Stimulated activated CD8-positive, alpha-beta memory T cell treated with anti-CD3 and anti-CD28 coated beads, Interleukin-12 subunit alpha, Interleukin-12 subunit beta, amount 100 ng/mL, for 4 hours (primary cell): ENCODE results near the gene ORC5.
"Not testable (repeated sequence)": the region's sequence is repeated elsewhere in the genome, so short reads cannot be mapped to it uniquely, and the experiment has no call there.

ENCODE experiments used
- DNase-seq: peaks from one replicate; pipeline ENCODE4 v3.0.0-alpha.2; 2020; ENCODE audit warnings: low read depth

ORC5 gene

DNA sequence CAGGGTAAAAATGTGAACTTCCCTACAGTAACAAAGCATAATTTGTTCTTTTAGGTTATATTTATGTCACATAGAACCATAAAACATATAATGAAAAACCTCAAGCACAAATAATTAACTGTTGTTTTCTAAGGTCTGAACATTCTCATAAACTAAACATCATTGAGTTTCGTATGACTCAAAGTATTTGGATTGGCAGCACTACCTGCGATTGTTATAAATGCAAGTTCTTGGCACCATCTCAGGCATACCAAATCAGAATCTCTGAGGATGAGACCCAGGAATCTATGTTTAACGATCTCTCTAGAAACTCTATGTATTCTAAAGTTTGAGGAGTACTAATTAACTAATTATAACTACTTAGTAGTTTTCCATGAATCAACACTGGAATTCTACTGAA, 22.5 kb downstream of the ORC5 start:
- no peak for DNase-seq

DNA sequence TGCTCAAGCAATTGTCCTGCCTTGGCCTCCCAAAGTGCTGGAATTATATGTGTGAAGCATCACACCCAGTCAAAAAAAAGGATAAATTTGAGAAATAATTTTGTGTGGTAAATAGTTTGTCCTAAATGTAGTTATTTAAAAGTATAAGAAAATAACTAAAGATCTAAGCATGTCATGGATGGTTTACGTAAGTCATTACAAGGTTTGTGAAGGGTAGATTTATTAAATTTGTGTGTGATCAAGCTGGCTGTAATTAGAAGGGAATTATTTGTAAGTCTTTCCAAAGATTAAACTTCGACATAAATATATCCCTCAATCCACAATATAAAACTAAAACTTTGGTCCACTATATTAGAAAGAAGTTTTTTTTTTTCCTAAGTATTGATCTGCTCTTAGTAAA, 28.6 kb downstream of the ORC5 start:
- DNase-seq = no peak

DNA sequence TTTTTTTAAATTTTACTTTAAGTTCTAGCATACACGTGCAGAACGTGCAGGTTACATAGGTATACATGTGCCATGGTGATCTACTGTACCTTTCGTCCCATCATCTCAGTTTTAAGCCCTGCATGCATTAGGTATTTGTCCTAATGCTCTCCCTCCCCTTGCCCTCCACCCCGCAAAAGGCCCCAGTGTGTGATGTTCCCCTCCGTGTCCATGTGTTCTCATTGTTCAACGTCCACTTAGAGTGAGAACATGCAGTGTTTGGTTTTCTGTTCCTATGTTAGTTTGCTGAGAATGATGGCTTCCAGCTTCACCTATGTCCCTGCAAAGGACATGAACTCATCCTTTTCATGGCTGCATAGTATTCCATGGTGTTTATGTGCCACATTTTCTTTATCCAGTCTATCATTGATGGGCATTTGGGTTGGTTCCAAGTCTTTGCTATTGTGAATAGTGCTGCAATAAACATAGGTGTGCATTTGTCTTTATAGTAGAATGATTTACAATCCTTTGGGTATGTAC, 30.2 kb downstream of the ORC5 start:
- DNase-seq = not testable (repeated sequence)

DNA sequence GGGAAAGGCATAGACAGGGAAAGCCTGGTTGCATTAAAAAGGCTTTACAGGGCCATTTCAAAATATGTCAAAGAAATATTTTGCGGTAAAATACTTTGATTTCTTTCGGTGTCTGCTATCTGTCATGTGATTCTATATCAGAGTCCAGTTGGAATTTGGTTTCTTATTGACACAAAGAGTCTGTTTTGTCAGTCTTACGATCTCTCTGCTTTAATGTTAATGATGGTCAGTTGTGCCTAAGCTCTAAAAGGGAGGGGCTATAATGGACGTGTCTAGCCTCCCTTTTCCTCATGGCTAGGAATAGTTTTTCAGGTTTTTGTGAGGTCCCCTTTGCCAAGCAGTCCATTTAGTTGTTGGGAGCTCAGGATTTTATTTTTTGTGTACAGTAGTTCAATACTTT, 31.5 kb downstream of the ORC5 start:
- no peak for DNase-seq

DNA sequence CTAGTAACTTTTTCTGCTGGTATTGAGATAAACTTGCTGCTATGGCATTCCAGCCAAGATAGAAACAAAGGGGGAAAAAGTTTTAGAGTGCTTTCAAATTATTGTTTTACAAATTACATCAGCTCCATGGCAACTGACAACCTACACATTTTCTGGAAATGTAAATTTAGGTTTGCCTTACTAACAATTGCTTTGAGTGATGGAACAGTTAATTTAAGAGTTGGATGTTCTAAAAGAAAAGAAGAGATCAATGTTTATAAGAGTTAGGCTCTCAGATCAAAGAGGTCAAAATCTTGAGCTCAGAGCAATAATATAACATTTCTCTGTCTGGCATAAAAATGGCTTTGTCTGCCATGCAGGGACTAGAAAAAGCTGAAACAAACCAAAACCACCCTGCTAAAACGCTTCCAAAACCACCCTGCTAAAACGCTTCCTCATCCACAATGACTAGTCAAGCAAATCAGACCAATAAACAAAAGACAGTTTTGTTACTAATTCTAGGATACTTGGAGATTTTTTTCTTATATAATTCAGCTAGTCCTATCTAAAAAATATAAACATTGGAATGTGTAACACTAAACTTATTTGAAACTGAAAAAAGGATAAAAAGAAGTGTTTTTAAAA, 32.3 kb downstream of the ORC5 start:
- no peak for DNase-seq

DNA sequence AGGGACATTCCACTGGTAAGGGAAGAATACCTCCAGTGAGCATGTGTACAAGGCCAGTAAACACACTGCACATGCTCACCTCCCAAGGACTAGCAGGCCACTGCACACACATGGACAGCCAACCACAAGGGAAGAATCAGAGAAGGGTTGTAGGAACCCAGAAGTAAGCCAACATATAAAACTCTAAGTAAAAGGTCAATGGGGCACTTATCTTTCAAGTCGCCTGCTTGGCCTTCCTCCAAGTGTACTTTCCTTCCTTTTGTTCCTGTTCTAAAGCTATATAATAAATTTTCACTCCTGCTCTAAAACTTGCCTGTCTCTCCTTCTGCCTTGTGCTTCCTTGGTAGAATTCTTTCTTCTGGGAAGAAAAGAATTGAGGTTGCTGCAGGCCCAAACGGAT, 33.0 kb downstream of the ORC5 start:
- no peak for DNase-seq

DNA sequence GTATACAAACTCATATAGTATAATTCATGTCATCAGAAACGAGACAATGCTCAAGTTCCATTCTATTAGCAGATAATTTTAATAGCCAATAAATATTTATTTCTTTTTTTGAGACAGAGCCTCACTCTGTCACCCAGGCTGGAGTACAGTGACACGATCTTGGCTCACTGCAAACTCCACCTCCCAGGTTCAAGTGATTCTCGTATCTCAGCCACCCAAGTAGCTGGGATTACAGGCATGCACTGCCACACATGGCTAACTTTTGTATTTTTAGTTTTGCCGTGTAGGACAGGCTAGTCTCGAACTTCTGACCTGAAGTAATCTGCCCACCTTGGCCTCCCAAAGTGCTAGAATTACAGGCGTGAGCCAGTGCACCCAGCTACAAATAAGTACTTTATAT, 45.7 kb downstream of the ORC5 start:
- no peak for DNase-seq

DNA sequence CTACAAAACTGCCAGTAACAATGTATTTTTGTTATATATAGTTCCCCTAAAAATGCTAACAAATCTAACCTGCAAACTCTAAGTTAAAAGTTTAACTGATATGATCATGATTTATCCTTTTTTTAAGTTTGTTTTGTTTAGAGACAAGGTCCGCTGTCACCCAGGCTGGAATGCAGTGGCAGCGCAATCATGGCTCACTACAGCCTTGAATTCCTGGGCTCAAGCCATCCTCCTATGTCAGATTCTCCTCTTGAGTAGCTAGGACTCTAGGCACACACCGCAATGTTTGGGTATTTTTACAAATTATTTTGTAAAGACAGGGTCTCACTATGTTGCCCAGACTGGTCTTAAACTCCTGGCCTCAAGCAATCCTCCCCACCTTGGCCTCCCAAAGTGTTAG, 46.6 kb downstream of the ORC5 start:
- DNase-seq = no peak

DNA sequence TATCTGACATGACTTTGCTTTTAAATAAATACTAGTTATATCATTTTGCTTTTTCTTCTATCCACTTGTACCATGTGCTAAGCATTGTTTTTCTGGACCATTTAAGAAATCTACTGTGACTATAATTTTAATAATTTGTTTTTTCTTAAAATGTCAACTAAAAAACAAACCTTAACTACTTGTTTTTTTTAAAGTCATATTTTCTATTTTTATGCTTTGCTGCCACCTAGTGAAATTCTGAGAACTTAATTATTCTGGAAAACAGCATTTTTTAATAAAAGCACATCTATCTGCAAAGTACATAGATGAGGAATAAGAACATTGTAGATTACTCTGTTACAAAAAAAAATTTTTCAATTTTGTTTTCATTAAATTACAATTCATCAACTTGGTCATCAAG, 47.4 kb downstream of the ORC5 start:
- DNase-seq = no peak

DNA sequence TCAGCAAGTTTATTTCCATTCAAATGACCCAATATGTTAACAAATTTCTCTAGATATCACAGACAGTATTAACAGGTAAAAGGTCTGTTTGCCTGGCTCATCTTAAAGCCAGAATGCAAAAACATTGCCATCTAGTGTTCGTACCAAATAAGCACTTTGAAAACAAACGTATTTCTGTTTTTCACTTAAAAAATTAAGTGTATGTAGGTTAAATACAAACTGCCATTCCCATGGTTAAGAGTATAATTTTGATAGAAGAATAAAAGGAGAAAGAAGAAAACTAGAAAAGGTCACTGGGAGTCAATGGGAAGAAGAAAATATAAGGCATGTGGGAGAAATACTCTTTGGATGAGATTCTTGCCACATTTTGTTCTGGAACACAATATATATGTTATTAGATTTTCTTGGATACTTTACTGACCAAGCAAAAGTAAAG, 51.0 kb downstream of the ORC5 start:
- DNase-seq = no peak

DNA sequence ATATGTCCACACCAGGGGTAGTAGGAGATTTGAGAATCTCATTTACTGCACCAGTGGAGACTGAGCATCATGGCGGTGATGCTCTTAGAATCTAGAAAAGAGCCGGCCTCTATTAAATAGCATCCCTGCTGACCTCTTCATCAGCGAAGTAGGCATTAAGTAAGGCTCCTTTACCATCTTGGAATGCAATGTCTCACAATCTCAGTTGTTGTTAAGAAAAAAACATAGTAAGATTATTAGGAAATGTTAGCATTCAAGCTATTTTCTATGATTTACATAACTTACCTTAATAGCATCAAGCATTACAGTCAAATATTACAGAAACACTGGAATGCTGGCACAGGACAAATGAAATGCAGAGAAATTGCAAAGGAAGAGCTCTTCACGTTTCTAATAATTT, 54.5 kb downstream of the ORC5 start:
- no peak for DNase-seq

DNA sequence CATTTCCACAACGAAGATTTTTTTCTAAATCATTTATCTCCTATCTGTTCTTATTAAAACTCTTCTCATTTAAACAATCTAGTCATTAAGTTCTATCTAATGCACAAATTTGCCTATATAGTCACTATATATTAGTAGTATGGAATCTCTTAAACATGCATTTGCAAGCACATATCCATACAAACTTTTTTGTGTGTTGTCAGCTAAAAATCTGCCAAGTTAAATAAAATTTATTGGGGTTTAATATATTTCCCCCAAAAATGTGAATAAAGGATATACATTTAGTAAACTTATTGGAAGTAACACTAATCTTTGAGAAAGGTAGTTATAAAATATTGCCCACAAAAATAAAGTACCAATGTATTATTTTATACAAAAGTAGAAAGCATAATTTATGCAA, 55.3 kb downstream of the ORC5 start:
- no peak for DNase-seq

DNA sequence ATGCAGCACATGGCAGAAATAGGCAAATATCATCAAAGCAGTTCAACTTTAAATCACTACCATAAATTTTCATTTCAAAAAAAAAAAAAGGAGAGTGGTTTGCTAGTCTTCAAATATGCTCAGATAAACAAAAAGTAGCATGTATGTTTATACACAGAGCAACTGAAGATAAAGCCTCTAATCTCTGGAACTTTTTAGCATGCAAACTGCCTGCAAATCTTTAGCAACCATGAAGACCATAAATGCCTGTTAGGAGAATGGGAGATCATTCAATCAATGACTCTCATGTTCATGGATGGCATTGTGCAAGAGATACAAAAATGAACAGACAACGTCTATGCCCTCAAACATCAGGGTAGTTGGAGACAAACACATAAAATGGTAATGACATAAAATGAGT, 57.3 kb downstream of the ORC5 start:
- DNase-seq = no peak

DNA sequence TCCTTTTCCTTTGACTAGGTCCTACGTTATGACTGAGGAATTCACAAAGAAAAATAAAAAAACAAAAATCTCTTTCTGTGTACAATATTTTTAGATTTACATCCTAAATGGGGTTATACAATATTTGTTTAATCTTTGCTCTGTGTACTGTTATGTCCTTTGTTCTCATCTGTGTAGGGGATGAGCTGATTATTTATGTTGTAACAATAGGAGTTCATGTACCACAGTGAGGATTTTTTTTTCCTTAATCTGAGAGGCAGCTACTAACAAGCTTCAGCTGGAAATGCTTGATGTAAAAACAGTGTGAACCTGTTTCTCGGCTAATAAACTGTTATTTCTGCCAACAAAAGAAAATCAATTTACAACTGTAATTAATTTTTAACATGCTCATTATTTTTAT, 58.0 kb downstream of the ORC5 start:
- no peak for DNase-seq

DNA sequence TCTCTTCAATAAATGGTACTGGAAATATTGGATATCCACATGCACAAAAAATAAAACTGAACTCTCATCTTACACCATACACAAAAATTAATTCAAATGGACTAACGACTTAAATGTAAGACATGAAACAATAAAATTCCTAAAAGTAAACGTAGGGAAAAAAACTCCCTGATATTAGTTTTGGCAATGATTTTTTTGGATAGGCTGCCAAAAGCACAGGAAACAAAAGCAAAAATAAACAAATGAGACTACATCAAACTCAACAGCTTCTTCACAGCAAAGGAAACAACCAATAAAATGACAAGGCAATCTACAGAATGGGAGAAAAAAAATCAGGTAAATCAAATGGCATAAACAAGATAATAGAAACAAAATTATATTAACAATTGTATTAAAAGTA, 65.7 kb downstream of the ORC5 start:
- DNase-seq = no peak

DNA sequence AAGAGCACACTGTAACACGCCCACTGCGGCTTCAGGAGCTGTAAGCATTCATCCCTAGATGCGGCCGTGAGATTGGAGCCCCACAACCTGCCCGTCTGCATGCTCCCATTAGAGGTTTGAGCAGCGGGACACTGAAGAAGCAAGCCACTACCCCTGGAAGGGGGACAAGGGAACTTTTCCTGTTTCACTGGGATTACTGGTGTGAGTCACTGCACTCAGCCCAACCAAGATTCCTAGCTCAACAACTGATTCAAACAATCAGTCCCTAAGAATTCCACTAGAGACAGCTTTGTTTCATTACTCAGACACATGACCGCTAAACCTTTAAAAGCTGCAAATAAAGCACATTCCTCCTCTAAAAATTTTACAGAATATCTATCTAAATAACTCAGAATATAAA, 69.8 kb downstream of the ORC5 start:
- no peak for DNase-seq

DNA sequence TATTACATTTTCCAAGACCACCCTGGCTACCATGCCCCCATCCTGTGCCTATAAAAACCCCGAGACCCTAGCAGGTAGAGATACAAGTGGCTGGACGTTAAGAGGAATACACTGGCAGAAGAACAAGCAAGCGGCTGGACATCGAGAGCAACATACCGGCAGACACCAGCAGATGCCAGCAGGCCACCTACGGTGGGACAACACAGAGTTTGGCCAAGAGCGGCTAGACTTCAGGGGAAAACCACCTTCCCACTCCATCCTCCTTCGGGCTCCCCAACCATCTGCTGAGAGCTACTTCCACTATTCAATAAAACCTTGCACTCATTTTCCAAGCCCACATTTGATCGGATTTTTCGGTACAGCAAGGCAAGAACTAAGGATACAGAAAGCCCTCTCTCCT, 70.3 kb downstream of the ORC5 start:
- DNase-seq = no peak

DNA sequence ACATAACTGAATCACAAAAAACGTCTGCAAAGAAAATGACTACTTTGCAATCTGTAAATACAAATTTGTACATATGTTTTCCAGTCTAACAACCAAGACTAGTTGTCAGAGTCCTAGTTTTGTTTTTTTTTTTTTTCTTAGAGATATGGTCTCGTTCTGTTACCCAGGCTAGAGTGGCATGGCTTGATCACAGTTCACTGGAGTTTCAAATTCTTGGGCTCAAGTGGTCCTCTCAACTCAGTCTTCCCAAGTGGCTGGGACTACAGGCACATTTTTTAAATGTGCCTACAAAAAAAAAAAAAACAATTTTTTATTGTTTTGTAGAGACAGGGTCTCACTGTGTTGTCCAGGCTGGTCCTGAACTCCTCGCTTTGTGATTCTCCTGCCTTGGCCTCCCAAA, 70.8 kb downstream of the ORC5 start:
- no peak for DNase-seq

DNA sequence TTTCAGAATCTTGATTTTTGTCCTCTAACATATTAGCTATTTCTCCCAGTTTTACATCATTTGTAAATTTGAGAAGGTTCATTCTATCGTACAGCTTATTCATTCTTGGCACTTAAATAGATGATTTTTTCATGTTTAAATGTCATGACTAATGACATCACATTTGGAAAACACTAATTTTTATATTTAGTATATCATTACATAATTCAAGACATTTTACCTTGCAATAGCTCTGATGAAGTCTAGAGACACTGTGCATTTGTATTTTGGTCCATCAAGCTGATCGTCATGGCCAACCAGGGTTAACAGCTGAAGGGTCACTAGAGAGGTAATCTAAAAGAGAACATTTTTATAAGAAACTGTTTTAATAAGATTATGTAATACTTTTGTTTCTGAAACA, 71.3 kb downstream of the ORC5 start:
- no peak for DNase-seq

DNA sequence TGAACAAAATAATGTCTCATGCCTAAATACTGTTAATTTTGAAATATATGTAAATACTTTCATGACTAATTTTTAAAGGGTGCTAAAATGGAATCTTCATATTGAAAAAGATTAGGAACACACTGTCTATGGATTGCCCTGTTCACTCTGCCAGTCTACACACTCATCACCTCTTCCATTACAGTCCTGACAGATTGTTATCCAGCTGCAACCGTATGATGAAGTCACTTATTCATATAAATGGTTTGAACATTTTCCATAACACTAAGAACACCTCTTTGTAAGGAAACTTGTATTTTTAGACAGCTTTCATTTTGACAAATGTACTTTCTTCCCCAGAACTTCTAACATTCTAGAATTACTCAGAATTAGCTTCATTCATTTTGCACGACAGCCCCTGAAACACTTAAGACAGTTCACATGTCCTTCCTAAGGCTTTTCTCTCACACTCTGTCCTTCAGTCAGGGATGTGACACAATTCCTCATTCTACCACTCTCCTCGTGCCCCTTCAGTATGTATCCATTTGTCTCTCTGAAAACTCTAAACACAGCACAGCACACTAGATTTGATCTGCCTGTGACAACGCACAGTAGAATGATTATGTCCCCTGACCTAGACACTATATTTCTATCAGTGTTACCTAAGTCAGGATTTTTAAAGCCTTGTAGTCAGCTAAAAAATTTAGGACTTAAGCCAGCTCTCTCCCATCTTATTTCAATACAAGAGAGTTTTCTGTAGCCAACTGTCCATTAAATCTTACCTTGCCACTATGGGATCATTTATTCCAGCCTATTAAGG, 71.9 kb downstream of the ORC5 start:
- DNase-seq = no peak

DNA sequence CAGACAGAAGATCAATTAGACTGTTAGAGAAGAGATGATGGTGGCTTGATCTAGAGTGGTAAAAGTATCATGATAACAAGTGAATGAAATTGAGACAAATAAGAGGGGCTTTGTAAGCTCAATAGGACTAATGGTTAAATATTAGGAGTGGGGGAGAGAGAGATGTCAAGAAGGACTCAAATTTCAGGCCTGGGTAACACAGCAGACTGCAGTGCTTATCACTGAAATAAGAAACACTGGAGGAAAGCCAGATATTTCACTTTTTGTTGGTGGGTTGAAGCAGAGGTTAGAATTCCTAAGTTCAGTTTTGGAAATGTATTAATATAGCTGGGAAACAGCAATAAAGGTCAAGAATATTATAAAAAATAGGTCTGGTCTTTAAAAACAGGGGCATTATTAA, 74.6 kb downstream of the ORC5 start:
- DNase-seq = no peak

DNA sequence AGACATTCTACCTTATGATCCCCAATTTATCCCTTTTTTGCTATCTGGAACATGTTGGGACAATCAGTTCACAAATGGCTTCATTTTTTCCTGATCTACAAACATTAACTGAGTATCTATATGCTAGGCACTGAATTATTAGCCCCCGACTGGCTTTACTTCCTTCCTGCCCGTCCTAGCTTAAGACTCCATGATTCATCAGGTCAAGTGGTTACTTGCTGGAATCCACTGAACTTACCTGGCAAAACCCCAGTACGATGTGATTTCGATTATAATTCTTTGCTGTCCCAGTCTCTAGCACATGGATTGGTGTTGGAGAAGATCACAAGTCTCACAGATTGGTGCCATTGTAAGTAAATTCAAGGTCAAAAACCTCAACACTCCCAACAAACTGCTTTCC, 77.1 kb downstream of the ORC5 start:
- DNase-seq = no peak

DNA sequence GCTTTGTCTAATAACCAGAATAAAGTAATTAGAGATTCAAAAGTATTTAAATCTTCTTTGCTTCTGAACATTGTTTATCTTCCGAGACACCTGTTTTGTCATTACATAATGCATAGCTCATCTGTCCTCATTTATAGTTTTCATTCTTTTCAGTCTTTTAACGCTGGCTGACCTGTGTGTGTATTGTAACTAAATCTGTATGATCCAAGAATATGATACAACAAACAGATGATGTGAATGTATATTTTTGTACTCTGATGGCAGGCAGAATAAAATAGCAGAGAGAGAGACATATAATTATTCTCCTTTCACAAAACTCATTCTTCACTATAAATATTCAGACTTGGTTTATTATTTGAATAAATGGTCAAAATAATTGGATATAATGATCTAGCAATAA, 80.6 kb downstream of the ORC5 start:
- DNase-seq = no peak

DNA sequence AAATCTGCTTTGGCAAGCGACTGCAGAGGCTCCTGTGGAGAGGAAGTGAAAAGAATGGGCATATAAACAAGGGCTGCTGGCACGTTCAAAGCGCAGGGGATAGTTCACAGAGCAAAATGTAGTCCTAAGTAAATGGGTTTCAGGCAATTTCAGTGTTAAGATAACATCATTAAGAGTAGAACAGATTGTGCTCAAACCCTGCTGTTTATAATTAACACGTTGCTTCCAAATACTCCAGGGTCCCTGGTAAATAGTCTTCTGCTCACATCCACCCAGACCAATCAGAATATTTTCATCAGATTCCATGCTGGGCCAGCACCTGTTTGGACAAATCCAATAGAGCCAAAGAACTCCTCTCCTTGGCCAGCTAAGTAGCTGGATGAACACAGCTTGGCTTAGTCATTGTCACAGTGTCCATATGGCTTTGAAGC, 81.4 kb downstream of the ORC5 start:
- no peak for DNase-seq
